ENCODE data around the gene POLD3.
"Not testable (repeated sequence)": the region's sequence is repeated elsewhere in the genome, so short reads cannot be mapped to it uniquely, and the experiment has no call there.

The POLD3 gene

DNA sequence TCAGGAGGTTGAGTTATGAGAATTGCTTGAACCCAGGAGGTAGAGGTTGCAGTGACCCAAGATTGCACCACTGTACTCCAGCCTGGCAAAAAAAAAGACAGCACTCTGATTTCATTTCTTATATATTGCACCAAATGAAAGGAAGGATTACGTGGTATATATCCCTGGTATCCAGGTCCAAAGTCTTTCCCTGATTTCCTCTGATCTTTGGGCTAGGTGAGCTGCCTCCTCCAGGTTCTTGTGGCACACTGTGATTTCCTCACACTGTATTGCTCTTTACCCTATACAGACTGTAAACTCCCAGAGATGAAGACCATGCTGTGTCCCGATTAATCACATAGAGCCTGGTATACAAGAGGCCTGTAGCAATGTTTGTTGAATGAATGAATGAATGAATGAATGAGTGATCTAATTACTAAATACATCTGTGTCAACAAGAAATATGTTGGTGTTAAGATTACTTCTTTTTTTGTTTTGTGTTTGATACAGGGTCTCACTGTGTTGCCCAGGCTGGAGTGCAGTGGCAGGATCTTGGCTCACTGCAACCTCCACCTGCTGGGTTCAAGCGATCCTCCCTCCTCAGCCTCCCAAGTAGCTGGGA is 9.3 kb upstream of the POLD3 start:
- DNase-seq, result no peak

DNA sequence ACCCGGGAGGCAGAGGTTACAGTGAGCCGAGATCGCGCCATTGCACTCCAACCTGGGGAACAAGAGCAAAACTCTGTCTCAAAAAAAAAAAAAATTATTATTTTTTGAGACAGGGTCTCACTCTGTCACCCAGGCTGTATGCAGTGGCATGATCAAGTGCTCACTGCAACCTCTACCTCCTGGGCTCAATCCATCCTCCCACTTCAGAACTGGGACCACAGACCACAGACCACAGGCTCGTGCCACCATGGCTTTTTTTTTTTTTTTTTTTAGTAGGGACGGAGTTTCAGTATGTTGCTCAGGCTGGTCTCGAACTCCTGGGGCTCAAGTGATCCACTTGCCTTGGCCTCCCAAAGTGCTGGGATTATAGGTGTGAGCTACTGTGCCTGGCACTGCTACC is 1.9 kb upstream of the POLD3 start:
- DNase-seq, result not testable (repeated sequence)

GRCh38 chr11:74592063-74592440 is 330 bp upstream of the POLD3 start:
- DNase-seq, result no peak

DNA sequence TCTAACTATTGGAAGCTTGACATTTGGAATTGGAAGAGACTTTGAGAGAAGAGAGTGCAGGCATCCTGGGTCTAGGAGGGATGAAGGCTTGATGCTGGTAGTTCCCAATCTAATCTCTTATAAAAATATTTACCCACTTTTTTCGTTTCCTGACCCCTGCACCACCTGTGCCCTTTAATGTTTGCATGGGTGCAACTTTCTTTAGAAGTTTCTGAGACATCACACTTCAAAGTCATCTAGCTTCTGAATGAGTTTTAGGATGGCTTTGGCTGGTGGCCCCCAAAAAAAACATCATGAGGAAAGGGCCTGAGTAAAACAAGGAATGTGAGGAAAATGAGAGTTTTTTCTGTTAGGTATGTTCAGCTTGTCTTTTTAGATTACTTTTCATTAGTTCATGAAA is 1.1 kb downstream of the POLD3 start:
- no peak for DNase-seq

DNA sequence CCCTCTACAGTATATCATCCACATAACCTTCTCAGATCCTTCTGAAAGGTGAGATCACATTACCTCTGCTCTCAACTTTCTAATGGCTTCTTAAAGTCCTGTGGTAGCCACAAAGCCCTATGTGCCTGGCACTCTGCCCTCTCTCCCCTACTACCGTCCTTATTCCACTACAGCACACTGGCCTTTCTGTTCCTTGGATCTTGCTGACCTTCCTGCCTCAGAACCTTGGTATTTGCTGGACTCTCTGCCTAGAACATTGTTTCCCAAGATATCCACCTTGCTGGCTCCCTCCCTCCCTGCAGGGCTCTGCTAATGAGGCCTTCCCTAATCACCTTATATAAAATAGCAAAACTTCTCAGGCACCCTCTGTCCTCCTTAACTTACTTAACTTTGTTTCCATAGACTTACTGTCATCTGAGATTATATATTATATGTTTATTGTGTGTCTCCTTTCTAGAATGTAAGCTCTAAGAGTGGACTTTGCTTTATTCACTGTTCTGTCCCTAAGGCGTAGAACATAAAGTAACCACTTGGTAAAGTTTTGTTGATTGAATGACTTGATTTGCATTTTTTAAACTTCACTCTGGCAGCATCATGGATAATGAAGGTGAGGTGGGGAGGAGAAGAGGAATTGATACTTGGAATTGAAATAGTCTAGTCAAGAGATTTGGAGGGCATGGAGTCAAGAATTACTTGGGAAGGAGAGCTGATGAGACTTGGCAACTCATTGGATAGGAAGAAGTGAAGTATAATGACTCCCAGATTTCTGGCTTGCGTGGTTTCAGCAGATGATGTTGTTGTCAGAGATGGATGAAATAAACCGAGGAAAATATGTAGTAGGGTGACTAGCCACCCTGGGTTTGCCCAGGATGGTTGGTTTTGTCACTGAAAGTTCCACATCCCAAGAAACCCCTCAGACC is 10.5 kb downstream of the POLD3 start:
- no peak for DNase-seq

GRCh38 chr11:74603845-74604244 is 11.5 kb downstream of the POLD3 start:
- no peak for DNase-seq

DNA sequence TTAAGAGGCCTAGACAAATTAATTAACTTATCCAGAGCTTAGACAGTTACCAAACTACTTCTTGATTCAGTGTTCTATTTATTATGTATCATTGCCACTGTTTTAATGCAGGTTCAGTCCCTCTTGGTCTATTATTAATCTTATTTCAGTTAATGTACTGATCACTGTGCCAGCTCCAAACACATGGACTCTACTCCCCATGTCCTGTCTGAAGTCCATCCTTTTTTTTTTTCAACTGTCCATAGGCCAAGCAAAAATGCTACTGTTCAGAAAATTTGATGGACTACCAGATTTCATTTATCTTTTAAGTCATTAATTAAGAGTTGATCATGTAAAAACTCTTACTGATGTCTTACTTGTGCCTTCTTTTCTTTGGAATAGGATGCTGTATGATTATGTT is 11.9 kb downstream of the POLD3 start:
- no peak for DNase-seq

DNA sequence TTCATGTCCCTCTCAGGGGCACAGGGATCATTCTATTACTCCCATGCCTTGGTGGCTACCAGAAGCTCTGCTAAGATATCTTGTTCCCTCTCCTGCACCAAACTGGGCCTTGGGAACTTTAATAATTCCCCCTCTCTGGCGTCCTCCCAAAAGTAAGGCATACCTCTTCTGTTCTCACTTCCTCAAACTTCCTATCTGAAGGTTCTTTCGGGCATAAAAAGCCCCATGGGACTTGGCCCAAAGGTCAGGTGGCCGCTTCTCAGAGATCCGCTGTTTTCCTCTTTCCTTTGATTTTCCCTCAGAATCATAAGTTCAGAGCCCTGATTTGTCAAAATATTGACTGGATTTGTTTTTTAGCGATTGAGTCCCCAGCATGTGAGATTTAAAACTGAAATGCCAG is 13.0 kb downstream of the POLD3 start:
- DNase-seq, result no peak

DNA sequence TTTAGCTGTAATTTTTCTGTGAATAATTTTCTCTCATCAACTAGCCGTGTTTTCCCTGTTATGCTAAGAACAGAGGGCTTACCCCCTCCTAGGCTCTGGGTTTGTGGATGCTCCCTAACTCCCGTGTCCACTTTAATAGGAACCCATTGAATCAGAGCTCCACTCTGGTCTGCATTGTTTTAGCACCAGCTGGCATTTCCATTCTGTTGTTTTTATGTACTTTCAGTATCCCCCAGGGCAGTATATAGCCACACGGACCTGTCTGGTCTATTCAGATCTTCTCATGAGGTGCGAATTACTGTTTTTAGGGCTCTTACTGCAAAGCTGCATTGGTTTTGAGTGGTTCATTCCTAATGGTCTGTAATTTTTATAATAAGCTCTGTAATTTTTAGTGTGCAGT is 16.0 kb downstream of the POLD3 start:
- DNase-seq, result no peak

GRCh38 chr11:74611369-74611861 is 19.0 kb downstream of the POLD3 start:
- no peak for DNase-seq

- DNase-seq, result no peak
These were observed 20.5 kb downstream of the POLD3 start for GRCh38 chr11:74612877-74613276.

- no peak for DNase-seq
These were observed 22.9 kb downstream of the POLD3 start for GRCh38 chr11:74615311-74615710.

DNA sequence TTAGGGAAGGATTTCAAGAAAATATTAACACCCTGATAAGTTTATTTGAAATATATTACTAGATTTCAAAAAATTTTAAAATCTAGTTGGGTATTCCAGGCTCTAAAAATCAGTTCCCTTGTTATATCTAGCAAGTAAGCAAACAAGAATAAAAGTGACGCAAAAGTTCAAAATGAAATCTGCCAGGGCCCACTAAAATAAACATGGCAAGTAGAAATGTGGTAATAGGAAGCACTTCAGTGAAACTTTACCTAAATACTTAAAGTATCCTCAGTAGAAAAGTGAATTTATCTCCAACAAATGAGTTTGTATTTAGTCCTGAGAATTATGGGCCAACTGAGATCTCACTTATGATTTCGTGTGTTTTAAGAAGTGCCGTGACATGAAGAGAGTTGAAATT is 23.6 kb downstream of the POLD3 start:
- DNase-seq, result no peak

GRCh38 chr11:74620531-74620930 is 28.1 kb downstream of the POLD3 start:
- no peak for DNase-seq

GRCh38 chr11:74626130-74626529 is 33.7 kb downstream of the POLD3 start:
- no peak for DNase-seq

DNA sequence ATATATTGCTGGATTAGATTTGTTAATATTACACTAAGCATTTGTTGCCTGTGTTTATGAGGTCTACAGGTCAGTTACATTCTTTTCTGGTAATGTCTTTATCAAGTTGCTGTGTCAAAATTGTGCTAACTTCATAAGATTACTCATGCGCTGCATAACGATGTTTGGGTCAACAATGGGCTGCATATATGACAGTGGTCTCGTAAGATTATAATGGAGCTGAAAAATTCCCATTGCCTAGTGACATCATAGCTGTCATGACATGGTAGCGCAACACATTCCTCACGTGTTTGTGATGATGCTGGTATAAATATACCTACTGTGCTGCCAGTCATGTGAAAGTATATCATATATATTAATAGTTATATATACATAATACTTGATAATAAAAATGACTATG is 34.2 kb downstream of the POLD3 start:
- no peak for DNase-seq

- DNase-seq, result no peak
These were observed 35.0 kb downstream of the POLD3 start for GRCh38 chr11:74627381-74627780.

DNA sequence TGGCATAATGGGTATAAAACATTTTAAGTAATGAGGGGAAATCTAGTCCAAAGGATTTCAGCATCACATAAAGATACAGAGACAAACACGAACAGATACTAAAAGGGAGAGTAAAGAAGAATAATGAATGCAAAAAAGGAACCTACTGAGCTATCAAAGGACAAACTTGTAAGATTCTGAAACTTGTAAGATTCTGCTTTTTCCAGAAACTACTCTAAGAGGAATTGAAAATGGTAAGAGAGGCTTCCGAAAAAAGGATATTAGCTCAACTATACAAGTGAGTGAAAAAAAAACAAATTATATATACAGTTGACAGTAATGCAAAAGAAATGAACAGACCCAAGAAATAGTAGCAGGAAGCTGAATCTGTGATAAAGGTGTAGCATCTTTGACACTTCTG is 37.7 kb downstream of the POLD3 start:
- no peak for DNase-seq

- no peak for DNase-seq
These were observed 41.3 kb downstream of the POLD3 start for GRCh38 chr11:74633406-74634393.

DNA sequence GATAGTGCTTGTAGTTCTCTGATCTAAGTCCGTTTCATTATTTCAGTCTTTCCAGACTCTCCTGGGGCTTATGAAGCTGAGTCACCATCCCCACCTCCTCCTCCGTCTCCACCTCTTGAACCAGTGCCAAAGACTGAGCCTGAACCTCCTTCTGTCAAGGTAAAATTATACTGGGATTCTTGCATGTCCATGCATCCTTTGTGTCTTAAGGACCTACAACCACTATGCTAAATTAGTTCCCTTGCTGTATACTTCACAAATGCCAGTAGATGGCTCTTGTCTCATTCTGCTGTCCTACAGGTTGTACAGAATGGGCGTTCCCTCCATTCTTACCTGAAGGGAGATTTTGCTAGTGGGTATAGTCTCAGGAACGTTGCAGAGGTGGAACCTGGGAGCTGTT is 42.2 kb downstream of the POLD3 start:
- no peak for DNase-seq

DNA sequence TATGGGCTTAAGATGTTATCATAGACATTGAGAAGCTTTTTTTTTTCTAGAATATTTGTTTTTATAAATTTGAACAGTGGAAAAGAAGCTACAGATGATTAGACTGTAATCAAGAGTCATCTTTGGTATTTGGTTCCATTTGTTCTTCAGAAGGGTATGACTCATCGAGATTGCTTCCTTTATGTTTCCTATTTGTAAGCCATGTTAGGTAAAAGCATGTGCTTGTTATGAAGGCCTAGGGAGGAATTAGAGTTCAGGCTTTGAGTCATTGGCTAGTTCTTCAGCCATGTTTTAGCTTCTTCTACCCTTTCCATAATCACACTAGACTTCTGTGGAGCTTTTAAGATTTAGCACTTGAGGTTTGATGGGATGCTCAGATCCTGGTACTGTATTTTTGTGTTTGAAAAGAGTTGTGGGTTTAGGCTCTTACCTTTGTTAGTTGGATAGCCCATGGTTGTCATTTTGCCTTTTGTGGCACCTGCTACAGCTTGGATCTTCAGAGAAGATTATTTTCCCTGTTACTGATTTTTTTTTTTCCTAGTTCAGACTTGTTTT is 44.3 kb downstream of the POLD3 start:
- DNase-seq, result no peak

- DNase-seq, result no peak
These were observed 45.3 kb downstream of the POLD3 start for GRCh38 chr11:74637700-74638099.

DNA sequence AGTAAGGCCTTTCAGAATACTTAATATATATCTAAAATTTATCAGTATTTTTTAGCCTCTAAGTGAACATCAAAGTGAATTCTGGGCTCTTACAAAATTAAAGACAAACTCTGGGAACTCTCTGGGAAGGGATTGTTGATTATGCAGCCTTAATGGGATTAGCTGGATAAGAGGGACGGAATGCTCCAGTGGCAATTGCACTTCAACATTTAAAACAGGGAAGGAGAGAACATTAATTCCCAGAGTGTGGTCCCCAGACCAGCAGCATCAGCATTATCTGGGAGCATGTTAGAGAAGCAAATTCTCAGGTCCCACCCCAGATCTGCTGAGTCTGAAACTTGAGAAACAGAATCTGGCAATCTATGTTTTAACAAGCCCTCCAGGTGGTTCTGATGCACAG is 46.5 kb downstream of the POLD3 start:
- no peak for DNase-seq

All from activated gamma-delta T cell (primary cell).